DMS153 treated with DMSO at 0.1 percent for 48 hours (cell line): ENCODE results near the gene TLX3.
"Not testable (repeated sequence)": the region's sequence is repeated elsewhere in the genome, so short reads cannot be mapped to it uniquely, and the experiment has no call there.

Experiments used
- DNase-seq: peaks from one replicate; lab custom pipeline; 2025; ENCODE audit not compliant: unreplicated experiment; lab: John Stamatoyannopoulos, UW

Gene TLX3

DNA sequence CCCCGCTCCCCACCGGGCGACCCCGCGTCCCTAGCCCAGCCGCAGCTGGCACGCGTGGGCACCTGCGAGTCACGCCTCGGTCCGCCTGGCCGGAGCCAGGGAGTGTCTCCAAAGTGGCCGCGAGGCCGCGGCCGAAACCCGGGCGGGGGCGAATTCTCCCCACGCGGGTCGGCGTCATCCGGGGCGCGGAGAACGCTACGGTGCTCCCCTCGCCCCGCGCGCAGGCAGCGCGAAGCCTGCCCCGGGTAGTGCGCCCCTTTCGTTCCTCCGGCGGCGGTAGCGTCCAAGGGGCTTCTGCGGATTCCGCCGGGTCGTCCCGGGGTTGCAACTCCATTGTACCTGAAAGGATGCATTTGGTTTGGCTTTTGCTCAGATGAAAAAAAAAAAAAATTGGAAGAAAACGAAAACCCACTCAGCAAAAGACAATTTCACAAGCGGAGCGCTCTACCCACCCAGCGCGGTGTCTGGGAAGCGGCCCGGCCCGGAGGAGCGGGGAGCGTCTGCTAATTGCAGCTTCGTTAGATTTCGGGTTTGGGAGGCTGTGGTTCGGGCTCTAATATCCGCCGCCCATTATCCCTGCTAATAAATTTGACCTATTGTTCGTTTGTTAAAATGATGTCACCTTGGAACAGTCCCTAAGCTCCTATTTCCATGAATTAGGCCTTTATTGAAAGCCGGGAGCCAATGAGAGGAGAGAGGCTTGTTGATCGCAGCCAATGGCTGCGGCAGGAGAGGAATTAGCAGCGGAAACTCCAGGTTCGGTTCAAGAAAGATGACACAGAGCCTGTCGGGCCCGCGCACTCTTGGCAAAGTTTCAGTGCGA lies at the start of gene TLX3:
TSS of gene TLX3 (plus strand) at position 796 of the 823 bp plus-strand sequence. CDS start 118 bp downstream, outside the sequence.
- DNase-seq, result no peak

GRCh38 chr5:171261361-171261760 lies 47.7 kb upstream of the TLX3 start:
- no peak for DNase-seq

GRCh38 chr5:171261904-171262303 lies 47.1 kb upstream of the TLX3 start:
- no peak for DNase-seq

GRCh38 chr5:171263181-171263580 lies 45.9 kb upstream of the TLX3 start:
- DNase-seq, result no peak

DNA sequence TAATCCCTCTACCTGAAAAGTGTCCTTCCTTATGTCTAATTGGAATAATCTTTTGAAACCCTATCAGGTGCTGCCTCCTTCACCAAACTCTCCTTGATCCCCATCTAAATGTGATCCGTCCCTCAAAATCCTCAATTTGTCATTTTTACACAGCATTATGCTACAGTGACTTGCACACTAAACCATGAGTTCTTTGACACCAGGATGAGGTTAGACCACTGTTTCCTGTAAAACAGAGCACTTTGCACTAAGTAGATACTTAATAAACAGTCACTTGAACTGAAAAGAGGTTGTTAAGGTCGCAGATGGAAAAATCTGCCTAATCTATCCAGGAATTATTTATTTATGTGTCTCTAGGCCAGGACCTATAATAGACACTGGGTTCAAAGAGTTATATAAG lies 44.2 kb upstream of the TLX3 start:
- no peak for DNase-seq

- no peak for DNase-seq
These were observed 40.1 kb upstream of the TLX3 start for GRCh38 chr5:171268700-171269620.

DNA sequence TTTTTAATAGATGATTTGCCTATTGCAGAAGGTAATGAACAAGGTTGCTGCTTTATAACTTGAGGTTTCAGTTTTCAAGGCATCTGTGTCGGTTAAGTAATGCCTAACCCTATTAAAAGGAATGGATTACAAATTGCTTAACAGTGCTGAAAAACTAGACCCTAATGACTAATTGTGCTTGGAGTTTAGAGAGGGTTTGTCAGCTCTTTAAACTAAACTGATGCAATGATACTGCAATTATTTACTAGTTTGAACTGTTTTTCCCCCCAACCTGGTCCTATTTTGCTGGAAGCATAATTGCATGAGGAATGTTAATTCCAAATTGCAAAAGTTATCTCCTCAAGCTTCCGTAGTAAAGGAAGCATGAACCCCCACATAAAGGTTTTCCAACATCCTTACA lies 39.3 kb upstream of the TLX3 start:
- DNase-seq, result no peak

DNA sequence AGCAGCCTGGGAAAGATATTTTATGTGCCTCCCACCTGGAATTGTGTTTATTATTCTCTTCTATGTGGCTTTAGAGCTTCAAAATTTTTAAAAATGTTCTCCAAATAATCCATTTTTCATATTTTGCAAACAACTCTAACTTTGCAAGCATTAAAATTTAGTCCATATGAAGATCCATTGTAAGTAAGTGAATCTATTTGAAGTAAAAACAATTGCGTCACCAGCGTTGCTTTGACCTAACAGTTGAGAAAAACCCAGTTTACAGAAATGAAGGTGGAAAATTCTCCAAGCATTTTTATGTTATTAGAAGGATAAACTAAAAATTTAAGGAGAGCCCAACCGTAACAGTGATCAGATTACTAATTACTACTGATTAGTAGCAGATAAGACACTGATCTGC lies 38.9 kb upstream of the TLX3 start:
- DNase-seq, result no peak

GRCh38 chr5:171271798-171272197 lies 37.2 kb upstream of the TLX3 start:
- DNase-seq, result no peak

DNA sequence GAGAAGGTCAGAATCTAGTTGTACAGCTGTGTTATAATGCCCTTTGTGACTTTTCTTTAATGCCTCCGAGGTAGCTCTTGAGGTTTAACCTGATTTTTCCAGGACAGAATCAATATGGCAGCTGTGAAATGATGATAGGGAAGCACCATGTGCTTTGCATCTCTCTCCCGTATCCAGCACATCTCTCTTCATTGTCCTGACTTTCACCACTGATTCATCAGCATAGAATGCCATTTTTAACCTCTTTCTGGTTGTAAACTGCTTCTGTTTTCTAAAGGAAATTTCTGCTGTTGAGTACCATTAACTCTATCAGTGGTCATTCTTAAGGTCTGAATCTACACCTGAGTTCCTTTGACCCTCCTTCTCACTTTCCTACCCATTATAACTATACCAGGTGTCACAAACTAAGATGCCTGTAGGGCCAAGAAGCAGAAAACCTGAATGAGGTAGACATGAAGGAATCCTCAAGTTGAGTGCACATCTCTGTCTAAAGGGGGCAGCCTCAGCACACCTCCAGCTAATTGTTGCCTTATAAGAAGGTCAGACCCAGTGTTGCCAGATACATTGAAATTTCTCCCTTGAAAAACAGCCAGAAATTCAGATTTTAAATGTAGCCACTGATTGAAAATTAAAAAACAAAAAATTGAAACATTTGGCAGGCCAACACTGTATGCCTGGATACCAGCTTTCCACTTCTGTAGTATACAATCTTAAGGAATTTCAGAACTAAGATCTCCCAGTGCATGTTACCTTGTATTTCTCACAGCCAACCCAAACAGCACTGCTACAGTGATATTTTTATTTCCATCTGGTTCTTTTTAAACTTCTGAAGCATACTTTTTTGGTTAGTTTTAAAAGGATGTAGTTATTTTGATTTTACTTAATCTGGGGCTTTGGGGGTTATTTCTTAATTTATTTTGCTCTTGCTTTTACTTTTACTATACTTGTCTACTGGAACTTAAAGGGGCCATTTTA lies 35.8 kb upstream of the TLX3 start:
- DNase-seq, result no peak

DNA sequence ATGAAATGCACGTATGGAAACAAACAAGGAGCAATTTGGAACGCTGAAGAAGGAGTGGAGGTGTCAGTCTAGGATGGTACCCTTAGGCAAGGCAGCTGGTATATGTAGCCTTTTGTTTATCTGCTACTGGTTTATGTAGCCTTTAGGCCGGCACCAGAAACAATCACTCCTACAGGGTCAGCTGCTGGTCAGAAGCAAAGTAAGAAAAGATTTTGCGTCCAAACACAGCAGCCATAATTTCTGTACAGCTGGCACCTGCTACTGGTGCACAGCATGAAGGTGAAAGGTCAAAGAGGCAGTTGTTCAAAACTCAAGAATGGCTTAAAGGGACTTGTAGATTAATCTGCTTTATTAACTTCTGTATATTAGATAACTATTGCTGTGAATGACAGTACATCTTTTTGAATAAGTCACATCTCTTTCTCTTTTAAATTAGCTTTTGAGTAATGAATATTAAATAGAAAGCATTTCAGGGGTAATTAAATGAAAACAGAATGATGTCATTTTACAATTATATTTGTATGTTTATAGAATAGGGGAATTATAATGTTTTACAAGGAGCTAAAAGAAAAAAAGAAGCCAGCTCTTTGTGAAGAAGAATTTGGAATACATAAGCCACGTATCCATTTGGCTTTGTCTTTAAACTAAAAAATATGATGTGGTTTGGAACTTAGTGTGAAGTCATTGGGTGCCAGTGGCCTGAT lies 33.1 kb upstream of the TLX3 start:
- DNase-seq, result no peak

- DNase-seq, result no peak
These were observed 25.3 kb upstream of the TLX3 start for GRCh38 chr5:171283753-171284152.

- DNase-seq, result no peak
These were observed 23.6 kb upstream of the TLX3 start for GRCh38 chr5:171285465-171285864.

GRCh38 chr5:171288066-171288465 lies 21.0 kb upstream of the TLX3 start:
- no peak for DNase-seq

GRCh38 chr5:171291371-171291770 lies 17.7 kb upstream of the TLX3 start:
- no peak for DNase-seq

- DNase-seq, result no peak
These were observed 13.7 kb upstream of the TLX3 start for GRCh38 chr5:171295299-171295698.

- DNase-seq, result no peak
These were observed 13.2 kb upstream of the TLX3 start for GRCh38 chr5:171295801-171296200.

GRCh38 chr5:171297941-171298340 lies 11.1 kb upstream of the TLX3 start:
- DNase-seq, result not testable (repeated sequence)

GRCh38 chr5:171299228-171299627 lies 9.8 kb upstream of the TLX3 start:
- DNase-seq, result no peak

DNA sequence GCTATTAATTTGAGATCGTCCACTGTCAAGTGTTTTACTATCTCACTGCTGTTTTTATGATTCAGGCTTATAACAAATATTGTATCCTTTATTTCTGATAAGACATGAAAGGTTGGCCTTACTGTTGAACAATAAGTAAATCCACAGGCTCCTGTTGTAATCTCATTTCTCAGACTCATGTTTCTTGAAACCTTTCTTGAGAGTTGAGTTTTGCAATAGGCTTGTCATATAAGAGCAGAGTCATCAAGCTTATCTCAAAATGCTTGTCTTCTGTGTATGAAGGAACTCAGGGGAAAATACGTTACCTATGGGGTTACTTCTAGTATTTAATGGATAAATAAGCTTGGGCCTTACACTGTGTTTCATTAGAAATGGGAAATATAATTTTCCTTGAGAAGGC lies 9.2 kb upstream of the TLX3 start:
- no peak for DNase-seq
